Glutamatergic neuron (in vitro differentiated cells): ENCODE results near the gene PHF23. TPM values are rescaled to one million over a fixed set of nuclear protein-coding genes. Genes with fewer than 3 reads are reported as not detected.

Experiments used
- DNase-seq: peaks from one replicate; pipeline ENCODE4 v3.0.0; 2022
- H3K27ac Mint-ChIP-seq: one replicate; pipeline ENCODE4 v1.8.0; 2020; ENCODE audit warnings: mild to moderate bottlenecking, mixed read lengths, inconsistent platforms; ENCODE audit not compliant: unreplicated experiment
- H3K27me3 Mint-ChIP-seq: one replicate; pipeline ENCODE4 v1.8.0; 2020; ENCODE audit warnings: mild to moderate bottlenecking, moderate library complexity, mixed read lengths, inconsistent platforms; ENCODE audit not compliant: unreplicated experiment
- H3K36me3 Mint-ChIP-seq: one replicate; pipeline ENCODE4 v1.8.0; 2020; ENCODE audit warnings: mild to moderate bottlenecking, mixed read lengths, inconsistent platforms; ENCODE audit not compliant: unreplicated experiment
- H3K4me1 Mint-ChIP-seq: one replicate; pipeline ENCODE4 v1.8.0; 2020; ENCODE audit warnings: mild to moderate bottlenecking, low read depth, mixed read lengths, inconsistent platforms; ENCODE audit not compliant: unreplicated experiment
- H3K4me3 Mint-ChIP-seq: one replicate; pipeline ENCODE4 v1.8.0; 2020; ENCODE audit warnings: mild to moderate bottlenecking, mixed read lengths, inconsistent platforms; ENCODE audit not compliant: unreplicated experiment
- H3K9me3 Mint-ChIP-seq: one replicate; pipeline ENCODE4 v1.8.0; 2020; ENCODE audit warnings: mild to moderate bottlenecking, moderate library complexity, mixed read lengths, inconsistent platforms; ENCODE audit not compliant: unreplicated experiment
- total RNA-seq: library from RNA; stranded (reverse); fragmentation: NEBNext Ultra II Directional; extraction: Animal tissue kit (Norgen Biotek cat#: 25700); gene quantifications from one replicate; pipeline ENCODE4 v1.2.1, GENCODE V29; 2021; ENCODE audit not compliant: unreplicated experiment
- TF ChIP-seq, protein P1 (sequence below): fragments of 200-600 bp; sonication (generic); IDR thresholded peaks from one replicate; pipeline ENCODE4 v1.5.0; 2021; ENCODE audit not compliant: partially characterized antibody, unreplicated experiment

The PHF23 gene
- total RNA-seq, 1 donor from 2014 or later, result 72.3 TPM

DNA sequence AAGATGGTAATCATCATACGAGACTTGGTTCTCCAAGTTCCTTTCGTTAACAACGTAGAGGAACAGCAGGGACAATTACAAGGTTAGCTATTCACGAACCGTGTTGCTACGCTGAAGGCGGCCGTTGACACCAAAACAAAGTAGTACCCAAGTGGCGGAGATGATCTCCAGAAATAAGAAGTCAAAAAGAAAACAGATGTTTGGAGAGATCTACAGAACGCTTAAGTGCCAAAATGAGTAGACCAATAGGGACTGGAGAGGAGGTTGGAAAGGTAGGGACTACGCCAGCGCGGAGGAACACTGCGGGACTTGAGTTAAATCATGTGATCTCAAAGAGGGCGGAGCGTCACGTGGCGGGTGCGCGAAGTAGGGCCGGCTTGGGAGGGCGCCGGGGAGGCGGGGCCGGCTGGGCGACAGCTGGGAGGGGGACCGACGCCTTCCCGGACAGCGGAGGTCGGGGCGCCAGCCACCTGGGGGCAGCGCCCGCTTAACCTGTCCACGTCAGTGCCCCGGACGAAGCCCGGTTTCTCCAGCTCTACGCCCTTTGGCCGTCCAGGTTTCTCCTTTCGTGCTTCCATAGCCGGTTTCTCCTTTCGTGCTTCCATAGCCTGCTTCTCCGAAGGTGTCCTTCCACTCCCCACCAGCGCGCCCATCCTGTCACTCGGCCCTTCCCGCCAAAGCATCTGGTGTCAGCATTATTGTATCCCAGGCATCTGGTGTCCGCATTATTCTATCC lies 3.6 kb upstream of the PHF23 start:
- peak; percentile 95 for DNase-seq

DNA sequence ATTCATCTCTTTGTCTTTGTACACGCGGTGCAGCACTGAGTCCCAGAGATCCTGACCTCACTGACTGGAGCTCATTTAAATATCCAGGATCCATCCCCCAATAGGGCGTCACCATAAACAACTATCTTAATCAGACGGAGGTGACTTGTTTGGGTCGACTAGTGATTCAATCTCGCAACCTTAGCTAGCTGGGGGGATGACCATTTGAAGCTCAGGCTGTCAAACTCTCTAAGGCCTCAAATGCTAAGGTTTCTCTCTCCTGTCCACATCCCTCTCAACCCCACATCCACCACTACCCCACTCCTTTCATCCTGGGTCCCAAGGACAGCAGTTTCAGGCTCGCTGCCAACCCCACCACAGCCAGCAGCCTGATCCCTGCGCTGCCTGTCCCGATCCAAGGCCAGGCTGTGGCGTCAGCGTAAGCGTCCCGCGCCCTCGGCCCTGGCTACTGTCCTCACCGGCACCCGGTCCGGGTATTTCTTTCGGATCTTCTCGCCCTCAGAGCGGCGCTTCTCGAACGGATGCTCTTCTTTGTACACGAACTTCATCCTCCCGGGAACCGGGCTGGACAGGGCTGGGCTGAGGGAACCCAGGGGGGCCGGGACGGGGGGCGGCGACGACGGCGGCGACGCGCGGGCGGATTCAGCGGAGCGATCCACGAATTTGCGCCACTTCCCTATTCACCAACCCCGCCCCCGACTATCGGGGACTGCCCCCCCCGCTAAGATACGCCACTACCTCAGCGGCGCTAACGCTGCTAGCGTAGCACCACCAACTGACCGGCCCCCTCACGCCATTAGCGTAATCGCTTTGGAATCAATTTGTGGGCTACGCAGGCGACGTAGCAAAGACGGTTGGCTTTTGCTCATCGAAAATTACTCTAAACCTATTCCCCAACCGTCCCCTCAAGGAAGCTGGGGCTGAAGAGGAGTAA lies 2.8 kb upstream of the PHF23 start, which contains the start of gene GABARAP:
GABARAP (minus strand) TSS at position 667 of the 934 bp plus-strand sequence; CDS start at position 548, 119 bp downstream.
- H3K4me3 Mint-ChIP-seq, result peak within 1 kb of the TSS; percentile 99
- peaks cover 40% of the 10 kb centered on the region for H3K9me3 Mint-ChIP-seq
- peaks cover 15% of the 10 kb centered on the region for H3K36me3 Mint-ChIP-seq
- TF ChIP-seq, protein P1, sequence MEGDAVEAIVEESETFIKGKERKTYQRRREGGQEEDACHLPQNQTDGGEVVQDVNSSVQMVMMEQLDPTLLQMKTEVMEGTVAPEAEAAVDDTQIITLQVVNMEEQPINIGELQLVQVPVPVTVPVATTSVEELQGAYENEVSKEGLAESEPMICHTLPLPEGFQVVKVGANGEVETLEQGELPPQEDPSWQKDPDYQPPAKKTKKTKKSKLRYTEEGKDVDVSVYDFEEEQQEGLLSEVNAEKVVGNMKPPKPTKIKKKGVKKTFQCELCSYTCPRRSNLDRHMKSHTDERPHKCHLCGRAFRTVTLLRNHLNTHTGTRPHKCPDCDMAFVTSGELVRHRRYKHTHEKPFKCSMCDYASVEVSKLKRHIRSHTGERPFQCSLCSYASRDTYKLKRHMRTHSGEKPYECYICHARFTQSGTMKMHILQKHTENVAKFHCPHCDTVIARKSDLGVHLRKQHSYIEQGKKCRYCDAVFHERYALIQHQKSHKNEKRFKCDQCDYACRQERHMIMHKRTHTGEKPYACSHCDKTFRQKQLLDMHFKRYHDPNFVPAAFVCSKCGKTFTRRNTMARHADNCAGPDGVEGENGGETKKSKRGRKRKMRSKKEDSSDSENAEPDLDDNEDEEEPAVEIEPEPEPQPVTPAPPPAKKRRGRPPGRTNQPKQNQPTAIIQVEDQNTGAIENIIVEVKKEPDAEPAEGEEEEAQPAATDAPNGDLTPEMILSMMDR, result no peak
- peak; percentile 92 for DNase-seq
- peaks cover 33% of the 10 kb centered on the region for H3K4me1 Mint-ChIP-seq
- H3K27me3 Mint-ChIP-seq, result peaks cover 39% of the 10 kb centered on the region
- H3K27ac Mint-ChIP-seq, result peak within 1 kb of the TSS; percentile 100

More for the DNA sequence above, 3.6 kb upstream of the PHF23 start:
- Mint-ChIP-seq H3K9me3 (peaks cover 37% of the 10 kb centered on the region), H3K4me3 (peak overlapping the region; percentile 99), H3K27ac (peak overlapping the region; percentile 100), H3K36me3 (peaks cover 13% of the 10 kb centered on the region), H3K4me1 (peaks cover 31% of the 10 kb centered on the region), H3K27me3 (peaks cover 36% of the 10 kb centered on the region)
- TF ChIP-seq, protein P1, result peak; percentile 11

DNA sequence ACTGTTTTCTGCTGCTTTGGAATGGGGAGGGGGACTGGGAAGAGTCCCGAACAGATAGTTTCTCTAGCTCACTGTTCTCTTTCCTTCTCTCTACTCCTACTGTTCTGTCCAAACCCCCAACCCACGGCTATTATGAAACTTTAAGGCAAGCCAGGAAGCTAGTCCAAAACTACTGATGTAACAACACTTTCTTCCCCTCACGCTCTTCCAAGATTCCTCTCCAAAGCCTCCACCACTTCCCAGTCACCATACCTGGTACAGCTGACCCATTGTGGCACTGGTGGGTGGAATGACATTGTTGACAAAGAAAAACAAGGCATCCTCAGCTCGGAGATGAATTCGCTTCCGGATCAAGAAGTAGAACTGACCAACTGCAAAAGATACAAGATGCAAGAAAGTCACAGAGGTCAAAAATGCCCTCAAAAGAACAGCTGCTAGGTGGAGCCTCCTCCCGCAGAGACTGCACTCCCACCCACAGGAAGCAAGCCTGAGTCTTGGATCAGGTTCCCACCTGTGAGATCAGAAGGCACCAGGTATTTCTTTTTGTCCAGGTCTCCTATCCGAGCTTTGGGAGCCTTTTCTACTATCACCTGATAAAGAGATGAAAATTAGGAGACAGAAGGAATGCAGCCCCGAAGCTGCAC lies 2.0 kb upstream of the PHF23 start:
- no peak for DNase-seq
- peaks cover 29% of the 10 kb centered on the region for H3K4me1 Mint-ChIP-seq
- H3K36me3 Mint-ChIP-seq, result peaks cover 17% of the 10 kb centered on the region
- peaks cover 38% of the 10 kb centered on the region for H3K27me3 Mint-ChIP-seq
- peaks cover 36% of the 10 kb centered on the region for H3K9me3 Mint-ChIP-seq
- peak overlapping the region; percentile 100 for H3K27ac Mint-ChIP-seq
- TF ChIP-seq, protein P1, result no peak
- peak overlapping the region; percentile 99 for H3K4me3 Mint-ChIP-seq

DNA sequence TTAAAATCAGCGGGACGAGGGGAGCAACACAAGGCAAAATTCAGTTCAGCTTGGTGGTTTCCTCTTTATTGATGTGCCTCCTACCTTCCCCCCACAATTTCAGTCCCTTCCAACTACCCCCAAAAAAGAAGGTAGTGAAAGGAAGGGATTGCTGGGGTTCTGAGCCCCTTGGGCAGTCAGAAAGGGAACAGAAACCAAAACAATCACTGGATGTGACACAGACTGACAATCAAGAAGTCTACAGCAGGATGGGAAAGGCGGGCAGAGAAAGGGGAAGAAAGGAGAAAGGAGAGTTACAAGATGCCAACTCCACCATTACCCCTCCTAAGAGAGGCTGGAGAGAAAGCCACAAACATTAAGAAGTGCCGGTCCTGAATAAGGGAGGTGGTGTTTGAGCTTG lies 1.1 kb upstream of the PHF23 start:
- peak overlapping the region; percentile 99 for H3K4me3 Mint-ChIP-seq
- peaks cover 36% of the 10 kb centered on the region for H3K27me3 Mint-ChIP-seq
- DNase-seq, result no peak
- H3K36me3 Mint-ChIP-seq, result peaks cover 15% of the 10 kb centered on the region
- H3K27ac Mint-ChIP-seq, result peak overlapping the region; percentile 100
- TF ChIP-seq, protein P1, result no peak
- H3K4me1 Mint-ChIP-seq, result peaks cover 23% of the 10 kb centered on the region
- peaks cover 39% of the 10 kb centered on the region for H3K9me3 Mint-ChIP-seq
